GM23338 (cell line): ENCODE results near the gene TMEM9. TPM values are rescaled to one million over a fixed set of nuclear protein-coding genes. Genes with fewer than 3 reads are reported as not detected.
A peak's percentile ranks its signal among the peaks of the same experiment; 100 is the strongest.

Source experiments
- ATAC-seq: fragments of 200-7000 bp; cut with Tn5 transposase; 3 replicates; pipeline ENCODE4 v1.9.1; 2020
- DNase-seq: peaks from one replicate; pipeline ENCODE4 v3.0.0-alpha.2; 2015; ENCODE audit warnings: low spot score
- H2AFZ ChIP-seq: fragments of 200-600 bp; sonication (generic); 2 replicates; pipeline ENCODE4 v1.8.0; 2016; ENCODE audit warnings: antibody characterized with exemption, mild to moderate bottlenecking, moderate library complexity
- H3F3A ChIP-seq: fragments of 200-600 bp; sonication (generic); replicated peaks from 2 replicates; pipeline ENCODE4 v1.8.0; 2017; ENCODE audit warnings: antibody characterized with exemption, mixed run types, low read depth
- H3K27ac ChIP-seq: fragments of 200-600 bp; sonication (generic); 2 replicates; pipeline ENCODE4 v1.6.1; 2016; ENCODE audit warnings: low read depth
- H3K27me3 ChIP-seq: fragments of 200-600 bp; sonication (generic); 2 replicates; pipeline ENCODE4 v1.8.0; 2016; ENCODE audit warnings: mild to moderate bottlenecking, mixed run types, moderate library complexity; ENCODE audit not compliant: insufficient read depth
- H3K36me3 ChIP-seq: fragments of 200-600 bp; sonication (generic); 2 replicates; pipeline ENCODE4 v1.8.0; 2016; ENCODE audit warnings: mild to moderate bottlenecking; ENCODE audit not compliant: insufficient read depth
- H3K4me1 ChIP-seq: fragments of 200-600 bp; sonication (generic); 2 replicates; pipeline ENCODE4 v1.8.0; 2016; ENCODE audit warnings: mild to moderate bottlenecking, moderate library complexity; ENCODE audit not compliant: insufficient read depth
- H3K4me2 ChIP-seq: fragments of 200-600 bp; sonication (generic); 2 replicates; pipeline ENCODE4 v1.7.1; 2017; ENCODE audit warnings: mixed run types
- H3K4me3 ChIP-seq: fragments of 200-600 bp; sonication (generic); 2 replicates; pipeline ENCODE4 v1.6.1; 2016; ENCODE audit warnings: mixed run types
- H3K79me2 ChIP-seq: fragments of 200-600 bp; sonication (generic); replicated peaks from 2 replicates; pipeline ENCODE4 v1.8.0; 2017; ENCODE audit warnings: mild to moderate bottlenecking; ENCODE audit not compliant: insufficient read depth
- H3K9me2 ChIP-seq: fragments of 200-600 bp; sonication (generic); 2 replicates; pipeline ENCODE4 v1.8.0; 2017; ENCODE audit not compliant: insufficient read depth
- H4K20me1 ChIP-seq: fragments of 200-600 bp; sonication (generic); replicated peaks from 2 replicates; pipeline ENCODE4 v1.8.0; 2017; ENCODE audit warnings: mild to moderate bottlenecking; ENCODE audit not compliant: insufficient read depth
- H3K27ac Mint-ChIP-seq: 2 replicates; pipeline ENCODE4 v1.8.0; 2020; ENCODE audit warnings: inconsistent platforms, mild to moderate bottlenecking, moderate library complexity, mixed read lengths
- H3K27me3 Mint-ChIP-seq: 3 replicates; pipeline ENCODE4 v1.8.0; 2022; ENCODE audit warnings: low read depth, mild to moderate bottlenecking, moderate library complexity, mixed read lengths, inconsistent platforms; ENCODE audit not compliant: insufficient read depth, poor library complexity
- H3K36me3 Mint-ChIP-seq: 3 replicates; pipeline ENCODE4 v1.8.0; 2021; ENCODE audit warnings: low read depth, mild to moderate bottlenecking, inconsistent platforms, moderate library complexity, mixed read lengths
- H3K4me1 Mint-ChIP-seq: 3 replicates; pipeline ENCODE4 v1.8.0; 2020; ENCODE audit warnings: mild to moderate bottlenecking, inconsistent platforms, mixed read lengths
- H3K4me3 Mint-ChIP-seq: 3 replicates; pipeline ENCODE4 v1.8.0; 2021; ENCODE audit warnings: moderate library complexity, mild to moderate bottlenecking, inconsistent platforms, mixed read lengths
- H3K9me3 Mint-ChIP-seq: 3 replicates; pipeline ENCODE4 v1.8.0; 2020; ENCODE audit warnings: moderate library complexity, mild to moderate bottlenecking, inconsistent platforms, mixed read lengths
- CTCF ChIP-seq, 2 experiments: fragments of 200-600 bp in 1 of 2; sonication (generic) in 1 of 2; conservative IDR thresholded peaks; 2 replicates each; pipeline versions ENCODE4 v1.5.1 to v1.6.1; 2016 to 2017; ENCODE audit warnings: antibody characterized with exemption in 2 of 2, low read depth in 2 of 2, mild to moderate bottlenecking in 2 of 2, moderate library complexity in 1 of 2
- EZH2 ChIP-seq: fragments of 200-600 bp; sonication (generic); IDR thresholded peaks from one replicate; pipeline ENCODE4 v1.8.0; 2017; ENCODE audit warnings: antibody characterized with exemption, mild to moderate bottlenecking, low read depth; ENCODE audit not compliant: unreplicated experiment
- POLR2AphosphoS5 ChIP-seq: IDR thresholded peaks from 2 replicates; pipeline ENCODE4 v1.6.1; 2016; ENCODE audit warnings: antibody characterized with exemption, low read depth
- STAT1 ChIP-seq: IDR thresholded peaks from one replicate; pipeline ENCODE4 v1.6.1; 2016; ENCODE audit warnings: antibody characterized with exemption; ENCODE audit not compliant: unreplicated experiment
- ZNF114 ChIP-seq: fragments of 250-450 bp; sonication (Bioruptor Pico); IDR thresholded peaks from 2 replicates; pipeline ENCODE4 v1.5.0; 2020; ENCODE audit warnings: mild to moderate bottlenecking, moderate library complexity
- ZNF331 ChIP-seq: fragments of 250-450 bp; sonication (Bioruptor Pico); IDR thresholded peaks from 2 replicates; pipeline ENCODE4 v1.5.0; 2020; ENCODE audit warnings: low read depth, mild to moderate bottlenecking, moderate library complexity
- ZNF462 ChIP-seq: fragments of 250-450 bp; sonication (Bioruptor Pico); IDR thresholded peaks from 2 replicates; pipeline ENCODE4 v1.5.0; 2020; ENCODE audit warnings: mild to moderate bottlenecking, moderate library complexity
- polyA plus RNA-seq: library from polyadenylated mRNA; unstranded; fragments of >200 nt; fragmentation: Nextera tagmentation; extraction: Ambion mirVana; gene quantifications from 2 replicates; pipeline ENCODE4 v1.2.1, GENCODE V29; 2016
- total RNA-seq: library from RNA; depleted of rRNA; stranded (reverse); fragments of >200 nt; shearing (Covaris generic); gene quantifications from 2 replicates; pipeline ENCODE4 v1.2.3, GENCODE V29; 2014

TMEM9 gene
- total and polyA plus RNA-seq, 2 experiments from 2014 or later = 78.6 to 147 TPM

- TF ChIP-seq ZNF462 (CRISPR knock-in tag) = no peak
- TF ChIP-seq EZH2 = no peak
- TF ChIP-seq STAT1 = no peak
Measured at GRCh38 chr1:201171063-201172036, 17.1 kb upstream of the TMEM9 start (continued).

GRCh38 chr1:201170533-201171062 is 16.3 kb upstream of the TMEM9 start:
- Mint-ChIP-seq H3K4me1 (peaks cover 20% of the 10 kb centered on the region), H3K27ac (peak overlapping the region; percentile 65; the same call in 1 of the 2 replicates), H3K9me3 (no peaks in the 10 kb centered on the region), H3K36me3 (no peaks in the 10 kb centered on the region), H3K4me3 (peak overlapping the region; percentile 77), H3K27me3 (peaks cover 2% of the 10 kb centered on the region)
- peak overlapping the region; percentile 92 for H3K4me2 ChIP-seq
- peak overlapping the region; percentile 76; the same call in 1 of the 2 replicates for H3K27ac ChIP-seq
- peak overlapping the region; percentile 99 for H2AFZ ChIP-seq
- no peaks in the 10 kb centered on the region for H3K36me3 ChIP-seq
- peak overlapping the region; percentile 88 for H3K4me3 ChIP-seq
- no peaks in the 10 kb centered on the region for H3K79me2 ChIP-seq
- peaks cover 22% of the 10 kb centered on the region for H3K4me1 ChIP-seq
- DNase-seq (peak; percentile 94), ATAC-seq (peak; percentile 95)
- 0 out of 2 replicates have a peak, but pooled peaks cover 5% of the 10 kb centered on the region for H3F3A ChIP-seq
- H3K27me3 ChIP-seq = peaks cover 9% of the 10 kb centered on the region; the same call in 1 of the 2 replicates
- H3K9me2 ChIP-seq = no peaks in the 10 kb centered on the region
- H4K20me1 ChIP-seq = no peaks in the 10 kb centered on the region
- TF ChIP-seq ZNF331 (CRISPR knock-in tag) (no peak), ZNF114 (no peak), POLR2AphosphoS5 (peak; percentile 78), CTCF (conservative IDR thresholded peaks at IDR 0.05; ENCODE audit: low read depth in 2 of 2) (no peak)
